Activated CD8-positive, alpha-beta T cell treated with anti-CD3 and anti-CD28 coated beads, Interleukin-2, amount 10 ng/mL, durations not matched to agents 7 days and 5 days (primary cell): ENCODE measurements around the gene DPP6. TPM values are rescaled to one million over a fixed set of nuclear protein-coding genes. Genes with fewer than 3 reads are reported as not detected.

ENCODE experiments used
- ATAC-seq: fragments of 150-1000 bp; cut with Tn5 transposase; one replicate; pipeline ENCODE4 v1.10.0; 2021; ENCODE audit warnings: moderate library complexity
- CTCF ChIA-PET: fragments of 350-600 bp; sonication (Branson Sonifier 250); formaldehyde crosslinking; loops from one replicate; lab custom pipeline; 2021; ENCODE audit warnings: antibody characterized with exemption; lab: Charles Lee
- POLR2A ChIA-PET: fragments of 350-600 bp; sonication (Branson Sonifier 250); formaldehyde crosslinking; loops from one replicate; lab custom pipeline; 2021; ENCODE audit warnings: antibody characterized with exemption; lab: Charles Lee
- DNase-seq: peaks from one replicate; pipeline ENCODE4 v3.0.0-alpha.2; 2020
- H3K27ac Mint-ChIP-seq: one replicate; pipeline ENCODE4 v1.8.0; 2021; ENCODE audit warnings: mild to moderate bottlenecking, mixed read lengths
- H3K27me3 Mint-ChIP-seq: one replicate; pipeline ENCODE4 v1.8.0; 2021; ENCODE audit warnings: low read depth, mixed read lengths
- H3K36me3 Mint-ChIP-seq: one replicate; pipeline ENCODE4 v1.8.0; 2021; ENCODE audit warnings: low read depth, mixed read lengths
- H3K4me1 Mint-ChIP-seq: one replicate; pipeline ENCODE4 v1.8.0; 2021; ENCODE audit warnings: low read depth, mixed read lengths
- H3K4me3 Mint-ChIP-seq: one replicate; pipeline ENCODE4 v1.8.0; 2021; ENCODE audit warnings: mild to moderate bottlenecking, mixed read lengths
- H3K9me3 Mint-ChIP-seq: one replicate; pipeline ENCODE4 v1.8.0; 2022; ENCODE audit warnings: mixed read lengths; ENCODE audit not compliant: insufficient read depth
- total RNA-seq, 2 experiments: library from RNA; stranded (reverse); gene quantifications; one replicate each; pipeline ENCODE4 v1.2.3, GENCODE V29; 2021

Gene DPP6
- total RNA-seq, 2 experiments from 2014 or later, result not detected

- Mint-ChIP-seq H3K27ac (no peak overlapping the region), H3K4me1 (no peaks in the 10 kb centered on the region), H3K27me3 (no peaks in the 10 kb centered on the region), H3K9me3 (no peaks in the 10 kb centered on the region), H3K4me3 (no peak overlapping the region), H3K36me3 (no peaks in the 10 kb centered on the region)
- ChIA-PET CTCF (no interaction called here), POLR2A (no interaction called here)
- ATAC-seq, result no peak
- DNase-seq, result no peak
Observed at GRCh38 chr7:154566877-154567276, 514.7 kb downstream of the DPP6 start.

DNA sequence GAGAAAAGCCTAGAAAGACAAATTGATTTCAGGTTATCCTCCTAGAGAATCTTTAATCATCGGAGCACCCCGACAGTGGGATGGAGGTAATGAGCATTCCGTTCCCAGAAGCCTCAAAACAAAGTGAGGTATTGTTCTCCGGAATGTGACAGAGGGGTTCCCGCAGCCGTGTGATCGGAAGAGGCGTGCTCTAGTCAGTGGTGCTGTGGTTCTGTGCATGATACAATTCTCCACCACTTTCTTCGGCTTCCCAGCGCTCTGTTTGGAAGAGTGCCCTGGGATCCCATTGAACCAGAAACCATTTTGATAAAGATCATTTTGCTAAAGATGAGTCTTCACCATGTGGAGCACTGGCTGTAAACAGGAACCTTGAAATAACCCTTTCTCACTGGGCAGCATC is 516.1 kb downstream of the DPP6 start:
- DNase-seq (no peak), ATAC-seq (no peak)
- Mint-ChIP-seq H3K27ac (no peak overlapping the region), H3K4me1 (no peaks in the 10 kb centered on the region), H3K9me3 (no peaks in the 10 kb centered on the region), H3K27me3 (no peaks in the 10 kb centered on the region), H3K4me3 (no peak overlapping the region), H3K36me3 (no peaks in the 10 kb centered on the region)
- ChIA-PET CTCF (no interaction called here), POLR2A (no interaction called here)

GRCh38 chr7:154569916-154570315 is 517.7 kb downstream of the DPP6 start:
- POLR2A ChIA-PET, result no interaction called here
- CTCF ChIA-PET, result no interaction called here

DNA sequence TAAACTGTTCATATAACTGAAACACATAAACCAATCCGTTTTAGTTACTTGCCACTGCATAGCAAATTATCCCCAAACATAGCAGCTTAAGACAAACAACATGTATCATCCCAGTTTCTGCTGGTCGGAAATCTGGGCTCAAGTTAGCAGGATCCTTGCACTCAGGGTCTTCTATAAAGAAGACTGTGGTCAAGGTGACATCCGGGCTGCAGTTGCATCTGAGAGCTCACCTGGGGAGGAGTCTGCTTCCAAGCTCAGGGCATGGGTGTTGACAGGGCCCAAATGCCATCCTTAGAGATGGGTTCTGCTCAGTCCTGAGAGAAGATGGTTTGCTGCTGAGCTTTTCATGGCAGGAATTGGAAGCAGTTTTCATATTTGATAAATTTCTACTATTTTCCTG is 519.6 kb downstream of the DPP6 start:
- CTCF ChIA-PET, result no interaction called here
- no peak overlapping the region for H3K4me3 Mint-ChIP-seq
- POLR2A ChIA-PET, result no interaction called here
- no peaks in the 10 kb centered on the region for H3K36me3 Mint-ChIP-seq
- H3K27me3 Mint-ChIP-seq, result no peaks in the 10 kb centered on the region
- H3K4me1 Mint-ChIP-seq, result no peaks in the 10 kb centered on the region
- H3K27ac Mint-ChIP-seq, result no peak overlapping the region
- ATAC-seq (no peak), DNase-seq (no peak)
- no peaks in the 10 kb centered on the region for H3K9me3 Mint-ChIP-seq

More at GRCh38 chr7:154569916-154570315, 517.7 kb downstream of the DPP6 start:
- Mint-ChIP-seq H3K9me3 (no peaks in the 10 kb centered on the region), H3K27me3 (no peaks in the 10 kb centered on the region), H3K4me1 (no peaks in the 10 kb centered on the region), H3K36me3 (no peaks in the 10 kb centered on the region), H3K4me3 (no peak overlapping the region), H3K27ac (no peak overlapping the region)
- DNase-seq (no peak), ATAC-seq (no peak)

GRCh38 chr7:154574235-154574634 is 522.0 kb downstream of the DPP6 start:
- Mint-ChIP-seq H3K36me3 (no peaks in the 10 kb centered on the region), H3K4me1 (no peaks in the 10 kb centered on the region), H3K27ac (no peak overlapping the region), H3K27me3 (no peaks in the 10 kb centered on the region), H3K4me3 (no peak overlapping the region), H3K9me3 (no peaks in the 10 kb centered on the region)
- ATAC-seq (no peak), DNase-seq (no peak)
- ChIA-PET POLR2A (no interaction called here), CTCF (no interaction called here)

DNA sequence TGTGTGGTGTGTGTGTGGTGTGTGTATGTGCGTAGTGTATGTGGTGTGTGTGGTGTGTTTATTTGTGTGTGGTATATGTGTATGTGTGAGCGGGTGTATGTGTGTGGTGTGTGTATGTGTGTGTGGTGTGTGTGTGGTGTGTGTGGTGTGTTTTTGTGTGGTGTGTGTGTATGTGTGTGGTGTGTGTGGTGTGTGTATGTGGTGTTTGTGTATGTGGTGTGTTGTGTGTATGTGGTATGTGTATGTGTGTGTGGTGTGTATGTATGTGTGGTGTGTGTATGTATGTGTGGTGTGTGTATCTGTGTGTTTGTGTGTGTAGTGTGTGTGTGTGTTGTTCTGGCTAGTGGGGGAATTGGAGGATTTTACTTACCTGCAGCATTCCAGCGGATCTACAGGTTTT is 523.3 kb downstream of the DPP6 start:
- Mint-ChIP-seq H3K27me3 (no peaks in the 10 kb centered on the region), H3K36me3 (no peaks in the 10 kb centered on the region), H3K4me1 (no peaks in the 10 kb centered on the region), H3K27ac (no peak overlapping the region), H3K9me3 (no peaks in the 10 kb centered on the region), H3K4me3 (no peak overlapping the region)
- no peak for DNase-seq
- POLR2A ChIA-PET, result no interaction called here
- CTCF ChIA-PET, result no interaction called here
- no peak for ATAC-seq

- DNase-seq, result no peak
- POLR2A ChIA-PET, result no interaction called here
- H3K27me3 Mint-ChIP-seq, result no peaks in the 10 kb centered on the region
- no peaks in the 10 kb centered on the region for H3K36me3 Mint-ChIP-seq
- no peak overlapping the region for H3K4me3 Mint-ChIP-seq
- no peak for ATAC-seq
- no peaks in the 10 kb centered on the region for H3K4me1 Mint-ChIP-seq
- no peak overlapping the region for H3K27ac Mint-ChIP-seq
- CTCF ChIA-PET, result no interaction called here
- H3K9me3 Mint-ChIP-seq, result no peaks in the 10 kb centered on the region
Observed at GRCh38 chr7:154576604-154577003, 524.4 kb downstream of the DPP6 start.

GRCh38 chr7:154577141-154577873 is 525.1 kb downstream of the DPP6 start:
- Mint-ChIP-seq H3K27ac (no peak overlapping the region), H3K9me3 (no peaks in the 10 kb centered on the region), H3K36me3 (no peaks in the 10 kb centered on the region), H3K4me1 (no peaks in the 10 kb centered on the region), H3K4me3 (no peak overlapping the region), H3K27me3 (no peaks in the 10 kb centered on the region)
- POLR2A ChIA-PET, result no interaction called here
- CTCF ChIA-PET, result no interaction called here
- DNase-seq (no peak), ATAC-seq (no peak)

GRCh38 chr7:154578336-154578735 is 526.1 kb downstream of the DPP6 start:
- no peak overlapping the region for H3K27ac Mint-ChIP-seq
- ChIA-PET CTCF (no interaction called here), POLR2A (no interaction called here)
- ATAC-seq, result no peak
- H3K4me1 Mint-ChIP-seq, result no peaks in the 10 kb centered on the region
- no peaks in the 10 kb centered on the region for H3K9me3 Mint-ChIP-seq
- H3K36me3 Mint-ChIP-seq, result no peaks in the 10 kb centered on the region
- no peaks in the 10 kb centered on the region for H3K27me3 Mint-ChIP-seq
- DNase-seq, result no peak
- H3K4me3 Mint-ChIP-seq, result no peak overlapping the region

- Mint-ChIP-seq H3K9me3 (no peaks in the 10 kb centered on the region), H3K4me3 (no peak overlapping the region), H3K4me1 (no peaks in the 10 kb centered on the region), H3K27ac (no peak overlapping the region), H3K27me3 (no peaks in the 10 kb centered on the region), H3K36me3 (no peaks in the 10 kb centered on the region)
- POLR2A ChIA-PET, result no interaction called here
- ATAC-seq (no peak), DNase-seq (no peak)
- CTCF ChIA-PET, result no interaction called here
Observed at GRCh38 chr7:154579711-154580110, 527.5 kb downstream of the DPP6 start.

GRCh38 chr7:154581251-154581890 is 529.2 kb downstream of the DPP6 start:
- no peaks in the 10 kb centered on the region for H3K4me1 Mint-ChIP-seq
- H3K27ac Mint-ChIP-seq, result no peak overlapping the region
- no peak overlapping the region for H3K4me3 Mint-ChIP-seq
- no peak for ATAC-seq
- ChIA-PET CTCF (no interaction called here), POLR2A (interaction anchor here (0.6 kb wide), 1 partner anchor 1942 kb away, joined by 3 read pairs; no protein-coding TSS in a partner anchor)
- no peaks in the 10 kb centered on the region for H3K27me3 Mint-ChIP-seq
- no peaks in the 10 kb centered on the region for H3K36me3 Mint-ChIP-seq
- H3K9me3 Mint-ChIP-seq, result no peaks in the 10 kb centered on the region
- DNase-seq, result no peak

DNA sequence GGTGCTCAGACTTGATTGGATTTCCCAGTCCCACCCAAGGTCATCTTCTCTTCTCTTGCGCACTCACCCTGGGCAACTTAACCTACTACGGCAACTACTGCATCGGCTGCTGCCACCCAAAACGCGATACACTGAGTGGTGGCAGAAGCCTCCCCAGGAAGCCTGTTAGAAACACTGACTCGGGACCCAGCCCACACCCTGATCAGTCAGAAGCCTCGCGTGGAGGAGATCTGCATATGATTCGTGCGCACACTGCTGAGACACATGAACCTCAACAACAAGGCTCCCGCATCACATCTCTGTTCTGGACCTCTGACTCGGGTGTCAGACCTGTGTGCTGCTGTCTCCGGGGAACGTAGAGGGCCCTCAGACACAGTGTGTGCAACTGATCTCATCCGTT is 531.3 kb downstream of the DPP6 start:
- ChIA-PET CTCF (no interaction called here), POLR2A (no interaction called here)
- ATAC-seq (no peak), DNase-seq (no peak)
- no peaks in the 10 kb centered on the region for H3K36me3 Mint-ChIP-seq
- no peaks in the 10 kb centered on the region for H3K4me1 Mint-ChIP-seq
- H3K9me3 Mint-ChIP-seq, result no peaks in the 10 kb centered on the region
- H3K27ac Mint-ChIP-seq, result no peak overlapping the region
- no peak overlapping the region for H3K4me3 Mint-ChIP-seq
- no peaks in the 10 kb centered on the region for H3K27me3 Mint-ChIP-seq
